GM19395 (cell line): ENCODE data around the gene ARHGAP10.
"Not testable (repeated sequence)": the region's sequence is repeated elsewhere in the genome, so short reads cannot be mapped to it uniquely, and the experiment has no call there.

Experiments used
- ATAC-seq: cut with Tn5 transposase; IDR thresholded peaks from one replicate; pipeline ENCODE4 v1.9.1; 2021; ENCODE audit warnings: mild to moderate bottlenecking, moderate library complexity; ENCODE audit not compliant: unreplicated experiment

ARHGAP10 gene

DNA sequence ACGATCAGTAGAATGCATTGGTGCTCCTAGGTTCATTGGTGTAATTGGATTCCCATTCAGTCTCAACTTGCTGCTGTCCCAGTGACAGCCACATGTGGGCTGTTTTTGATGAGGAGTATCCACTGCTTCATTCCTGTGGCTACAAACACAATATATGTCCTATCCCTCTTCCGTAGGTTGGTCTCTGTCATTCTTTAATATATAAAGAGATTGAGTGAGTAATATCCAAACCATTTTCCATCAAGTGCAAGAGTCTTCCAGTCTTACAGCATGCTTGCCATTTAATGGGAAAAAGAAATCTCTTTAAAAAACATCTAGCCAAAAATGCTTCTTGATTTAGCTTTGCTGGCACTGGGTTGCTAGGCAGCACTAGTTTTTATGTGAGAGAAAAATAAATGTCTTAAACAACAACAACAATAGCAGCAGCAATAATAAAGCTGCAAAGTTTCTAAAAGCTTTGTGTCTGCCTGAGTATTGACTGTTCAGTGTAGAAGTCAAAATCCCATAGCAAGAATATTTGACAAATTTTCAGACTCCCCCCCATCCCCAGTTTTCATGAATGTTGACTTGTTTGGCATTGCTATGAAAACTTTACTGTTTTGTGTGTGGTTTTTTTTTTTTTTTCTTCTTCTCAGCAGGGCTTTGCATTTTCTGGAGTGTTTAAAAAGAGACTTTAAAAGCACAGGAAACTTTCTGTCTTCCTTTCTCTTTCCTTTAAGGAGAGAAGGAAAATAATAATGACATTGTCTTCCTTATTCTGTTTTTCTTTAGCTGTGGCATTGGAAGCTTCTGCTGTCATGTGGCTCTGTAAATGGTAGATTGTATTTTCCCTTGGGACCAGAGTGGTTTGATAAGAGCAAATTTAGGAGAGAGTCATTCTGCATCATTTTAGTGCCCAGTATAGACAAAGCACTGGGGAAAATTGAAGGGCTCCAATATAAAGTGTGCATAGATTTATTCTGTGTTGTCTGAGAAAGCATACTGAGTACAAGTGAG lies 244.3 kb downstream of the ARHGAP10 start:
- no peak for ATAC-seq

DNA sequence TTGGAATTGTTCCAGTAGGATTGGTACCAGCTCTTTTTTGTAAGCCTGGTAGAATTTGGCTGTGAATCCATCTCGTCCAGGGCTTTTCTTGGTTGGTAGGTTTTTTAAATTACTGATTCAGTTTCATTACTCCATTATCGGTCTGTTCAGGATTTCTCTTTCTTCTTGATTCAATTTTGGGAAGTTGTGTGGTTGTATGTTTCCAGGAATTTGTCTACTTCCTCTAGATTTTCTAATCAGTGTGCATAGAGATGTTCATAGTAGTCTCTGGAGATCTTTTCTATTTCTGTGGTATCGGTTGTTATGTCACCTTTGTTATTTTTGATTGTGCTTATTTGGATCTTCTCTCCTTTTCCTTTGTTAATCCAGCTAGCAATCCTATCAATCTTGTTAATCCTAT lies 248.7 kb downstream of the ARHGAP10 start:
- no peak for ATAC-seq

DNA sequence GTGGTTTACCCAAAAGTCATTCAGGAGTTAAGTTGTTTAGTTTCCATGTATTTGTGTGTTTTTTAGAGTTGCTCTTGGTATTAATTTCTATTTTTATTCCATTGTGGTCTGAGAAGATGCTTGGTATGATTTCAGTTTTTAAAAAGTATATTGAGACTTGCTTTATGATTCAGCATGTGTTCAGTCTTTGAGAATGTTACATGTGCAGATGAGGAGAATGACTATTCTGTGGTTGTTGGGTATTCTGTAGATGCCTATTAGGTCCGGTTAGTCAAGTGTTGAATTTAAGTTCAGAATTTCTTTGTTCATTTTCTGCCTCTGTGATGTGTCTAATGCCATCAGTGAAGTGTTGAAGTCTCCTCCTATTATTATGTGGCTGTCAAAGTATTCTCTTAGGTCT lies 249.4 kb downstream of the ARHGAP10 start:
- ATAC-seq = peak; percentile 93

DNA sequence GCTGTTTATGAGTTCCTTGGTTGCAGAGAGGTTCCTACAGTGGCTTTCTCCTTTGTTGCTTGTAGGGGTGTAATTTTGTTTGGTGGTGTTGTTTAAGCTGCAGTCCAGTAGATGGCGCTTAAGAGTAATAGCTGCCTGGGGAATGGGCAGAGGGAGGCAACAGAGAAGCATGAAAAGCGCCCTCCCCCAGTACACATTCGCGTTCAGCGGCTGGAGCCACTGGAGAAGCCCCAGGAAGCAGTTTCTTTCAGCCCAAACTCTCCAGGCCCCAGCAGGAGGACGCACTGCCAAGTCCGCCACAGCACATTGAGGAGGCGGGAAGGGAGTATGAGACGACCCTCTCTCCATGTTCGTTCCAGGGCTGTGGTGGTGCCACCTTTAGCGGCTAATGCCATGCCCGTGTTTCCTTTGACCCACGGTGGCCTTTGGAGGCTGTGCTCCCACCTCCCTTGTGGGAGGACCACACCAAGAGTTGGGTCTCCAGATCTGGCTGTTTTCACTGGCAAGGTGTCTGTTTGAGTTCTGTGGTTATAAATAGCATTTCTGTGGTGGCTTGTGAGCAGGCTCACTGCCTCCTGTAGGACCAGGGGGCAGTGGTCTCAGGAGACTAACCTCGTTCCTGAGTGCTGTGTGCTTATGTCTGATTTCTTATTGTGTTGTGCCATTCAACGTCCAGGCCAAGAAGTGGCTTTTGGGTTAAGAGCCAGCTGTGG lies 252.3 kb downstream of the ARHGAP10 start:
- no peak for ATAC-seq

DNA sequence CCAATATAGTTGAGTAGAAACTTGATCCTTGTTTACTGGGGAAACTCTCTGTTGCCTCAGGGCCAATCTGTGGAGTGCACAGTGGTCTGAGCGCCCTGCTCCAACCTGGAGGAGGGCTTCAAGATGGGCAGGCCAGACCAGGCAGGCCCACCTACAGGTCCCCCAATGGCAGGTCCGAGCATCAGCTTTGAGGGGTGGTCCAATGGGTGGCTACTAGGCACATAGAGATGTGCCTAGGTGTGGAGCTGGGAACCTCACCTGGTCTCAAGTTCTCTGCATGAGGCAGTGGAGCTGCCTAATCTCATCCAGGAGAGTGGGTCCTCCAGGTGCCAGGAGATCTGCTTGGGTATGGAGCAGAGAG lies 252.9 kb downstream of the ARHGAP10 start:
- no peak for ATAC-seq

DNA sequence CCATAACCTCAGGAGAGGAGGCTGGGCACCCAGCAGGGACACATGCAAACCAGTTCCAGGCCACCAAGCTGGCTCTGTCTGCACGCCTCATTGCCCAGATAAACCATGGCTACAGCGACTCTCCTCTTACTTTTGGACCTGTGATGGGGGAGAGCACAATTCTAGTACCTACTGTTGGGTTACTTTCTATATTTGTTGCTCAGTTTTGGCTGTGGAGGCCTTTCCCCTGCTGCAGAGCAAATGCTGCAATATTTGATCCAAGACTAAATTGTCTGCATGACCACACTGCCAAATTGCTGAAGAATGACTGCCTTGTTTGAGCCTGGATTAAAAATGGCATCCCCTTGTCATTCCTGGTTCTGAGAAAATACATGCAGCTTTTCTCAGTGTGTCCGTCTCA lies 253.5 kb downstream of the ARHGAP10 start:
- no peak for ATAC-seq

DNA sequence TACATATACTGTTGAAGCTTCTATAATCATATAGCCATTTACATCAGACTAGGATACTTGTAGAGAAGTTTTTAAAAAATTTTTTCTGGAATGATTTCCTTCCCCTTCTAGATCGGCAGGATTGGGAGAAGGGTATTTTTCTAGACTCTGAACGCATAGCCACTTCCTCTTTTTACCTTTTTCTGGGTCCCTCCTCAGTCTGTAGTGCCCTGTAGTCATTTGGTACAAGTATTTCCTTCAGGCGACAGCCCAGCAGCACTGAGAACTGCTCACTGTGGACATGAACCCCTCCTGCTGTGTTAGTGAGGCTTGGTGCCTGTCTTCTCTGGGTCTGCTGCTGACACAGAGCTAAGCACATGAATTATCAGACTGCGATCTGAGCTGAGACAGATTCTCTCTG lies 255.4 kb downstream of the ARHGAP10 start:
- ATAC-seq = peak; percentile 82

DNA sequence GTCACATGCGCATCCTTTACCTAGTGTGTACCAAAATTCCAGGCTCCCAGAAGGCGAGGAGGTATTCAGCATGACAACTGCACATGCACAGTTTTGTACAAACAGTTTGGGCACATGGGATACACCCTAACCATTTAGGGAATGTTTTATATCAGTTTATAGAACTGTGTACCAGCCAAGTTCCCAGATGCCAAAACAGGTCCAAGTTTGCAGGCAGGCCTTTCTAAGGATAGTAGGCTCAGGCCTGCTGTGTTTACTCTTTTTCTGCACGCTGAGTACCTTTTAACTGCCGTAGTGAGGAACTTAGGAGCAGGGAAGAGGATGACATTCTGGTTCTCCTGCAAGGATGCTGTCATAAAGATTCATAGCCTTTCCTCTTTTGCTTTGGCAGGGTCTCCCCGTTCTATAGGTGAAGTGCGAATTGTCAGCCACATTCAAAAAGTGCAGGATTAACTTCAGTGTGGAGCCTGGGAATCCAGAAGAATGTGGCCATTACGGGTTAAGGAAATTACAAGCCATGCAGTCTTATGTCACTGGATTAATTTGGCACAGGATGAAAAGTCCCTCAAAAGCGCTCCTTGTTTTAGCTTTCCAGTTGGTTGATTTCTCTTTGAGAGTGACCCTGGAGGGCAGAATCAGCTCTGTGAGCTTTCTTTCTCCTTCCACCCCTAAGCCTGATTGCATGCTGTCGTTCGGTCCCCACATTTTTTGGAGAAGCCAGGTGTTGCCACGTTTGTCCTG lies 259.8 kb downstream of the ARHGAP10 start:
- no peak for ATAC-seq

DNA sequence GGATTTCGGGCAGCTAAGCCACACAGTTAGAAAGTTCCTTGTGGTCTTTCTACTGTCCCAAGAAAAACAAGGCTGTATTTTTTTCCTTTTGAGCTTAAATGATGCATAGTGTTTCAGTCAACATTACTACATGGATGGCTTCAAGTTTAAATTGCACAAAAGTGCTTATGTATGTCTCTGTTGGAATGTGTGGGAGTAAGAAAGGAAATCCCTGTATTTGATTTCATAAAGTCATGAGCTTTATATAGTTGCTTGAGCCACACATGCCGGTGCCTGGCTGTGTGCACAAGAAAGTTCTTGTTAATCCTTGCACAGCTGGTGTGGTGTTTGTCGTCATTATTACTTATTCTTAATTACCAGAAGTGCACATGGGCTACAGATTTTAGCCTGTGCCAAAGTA lies 262.2 kb downstream of the ARHGAP10 start:
- ATAC-seq = no peak

DNA sequence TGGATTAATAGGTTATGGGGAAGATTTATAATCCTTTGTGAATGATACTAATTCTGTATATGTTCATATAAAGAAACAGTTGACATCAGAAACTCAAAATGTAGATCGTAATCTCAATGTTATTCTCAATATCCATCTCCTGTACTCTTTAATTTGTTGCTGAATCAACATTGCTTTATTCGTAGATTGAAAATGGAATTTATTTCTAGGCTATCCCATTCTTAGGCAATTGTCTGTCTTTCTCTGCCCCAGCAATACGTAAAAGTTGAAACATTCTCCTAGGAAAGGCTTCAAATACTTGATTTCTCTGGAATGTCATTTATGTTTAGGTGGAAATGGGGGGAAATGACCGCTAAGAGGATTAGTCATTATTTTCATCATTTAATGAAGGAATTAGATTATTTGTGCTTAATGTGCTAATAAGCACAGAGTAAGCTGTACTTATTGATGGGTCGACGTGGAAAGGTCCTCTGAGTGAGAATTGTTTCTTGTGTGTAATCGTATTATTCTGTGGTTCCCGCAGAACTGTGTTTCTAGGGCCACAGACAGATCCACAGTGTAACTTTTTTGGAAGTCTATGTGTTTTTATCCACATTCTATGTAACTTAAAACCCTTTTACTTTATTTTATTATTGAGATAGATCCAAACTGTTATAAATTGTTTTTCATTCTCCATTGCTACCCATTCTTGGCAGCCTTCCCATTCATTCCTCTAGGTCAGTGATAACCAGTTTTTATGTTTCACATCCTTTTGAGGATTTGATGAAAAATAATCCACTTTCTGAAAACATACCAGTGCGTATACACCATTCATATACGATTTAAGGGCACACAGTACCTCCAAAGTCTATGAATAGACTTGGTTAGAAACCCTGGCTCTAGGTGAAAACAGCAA lies 262.9 kb downstream of the ARHGAP10 start:
- no peak for ATAC-seq

DNA sequence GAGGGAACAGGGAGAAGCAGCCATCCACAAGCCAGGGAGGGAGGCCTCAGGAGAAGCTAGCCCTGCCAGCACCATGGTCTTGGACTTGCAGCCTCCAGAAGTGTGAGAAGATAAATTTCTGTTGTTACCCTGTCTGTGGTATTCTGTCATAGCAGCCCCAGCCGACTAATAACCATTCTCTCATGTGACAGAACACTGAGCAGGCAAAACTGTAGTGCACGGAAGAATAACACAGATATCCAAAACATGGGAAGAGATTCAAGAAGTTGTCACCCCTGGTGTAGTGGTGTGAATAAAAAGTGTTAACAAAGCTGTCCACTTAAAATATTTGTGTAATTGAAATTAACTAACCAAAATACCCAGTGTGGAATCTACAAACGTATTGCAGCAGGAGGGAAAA lies 265.0 kb downstream of the ARHGAP10 start:
- no peak for ATAC-seq

DNA sequence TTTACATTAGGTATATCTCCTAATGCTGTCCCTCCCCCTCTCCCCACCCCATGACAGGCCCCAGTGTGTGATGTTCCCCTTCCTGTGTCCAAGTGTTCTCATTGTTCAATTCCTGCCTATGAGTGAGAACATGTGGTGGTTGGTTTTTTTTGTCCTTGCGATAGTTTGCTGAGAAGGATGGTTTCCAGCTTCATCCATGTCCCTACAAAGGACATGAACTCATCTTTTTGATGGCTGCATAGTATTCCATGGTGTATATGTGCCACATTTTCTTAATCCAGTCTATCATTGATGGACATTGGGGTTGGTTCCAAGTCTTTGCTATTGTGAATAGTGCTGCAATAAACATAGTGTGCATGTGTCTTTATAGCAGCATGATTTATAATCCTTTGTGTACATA lies 268.1 kb downstream of the ARHGAP10 start:
- not testable (repeated sequence) for ATAC-seq

DNA sequence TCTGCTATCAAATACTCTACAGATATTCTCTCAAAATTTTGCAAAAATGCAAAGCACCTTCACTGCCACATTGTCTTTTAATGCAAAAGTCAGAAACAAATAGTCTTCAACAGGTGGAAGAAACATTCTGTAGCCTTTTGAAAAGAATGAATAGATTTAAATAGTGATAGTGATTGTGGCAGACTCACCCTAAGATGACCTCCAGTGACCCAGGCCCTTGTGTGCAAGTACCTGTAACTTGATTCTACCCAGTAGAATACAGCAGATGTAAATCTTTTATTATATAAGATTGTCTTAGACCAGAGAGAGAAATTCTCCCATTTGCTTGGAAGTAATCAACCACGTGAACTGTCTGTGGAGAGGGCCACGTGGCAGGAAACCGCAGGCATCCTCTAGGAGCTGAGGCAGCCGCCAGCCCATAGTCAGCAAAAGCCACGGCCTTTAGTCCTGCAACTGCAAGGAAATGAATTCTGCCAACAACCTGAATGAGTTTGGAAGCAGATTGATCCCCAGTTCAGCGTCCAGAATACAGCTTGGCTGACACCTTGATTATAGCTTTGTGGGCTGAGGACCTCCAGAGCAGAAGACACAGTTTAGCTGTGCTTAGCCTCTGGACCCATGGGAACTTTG lies 272.5 kb downstream of the ARHGAP10 start:
- peak; percentile 49 for ATAC-seq

DNA sequence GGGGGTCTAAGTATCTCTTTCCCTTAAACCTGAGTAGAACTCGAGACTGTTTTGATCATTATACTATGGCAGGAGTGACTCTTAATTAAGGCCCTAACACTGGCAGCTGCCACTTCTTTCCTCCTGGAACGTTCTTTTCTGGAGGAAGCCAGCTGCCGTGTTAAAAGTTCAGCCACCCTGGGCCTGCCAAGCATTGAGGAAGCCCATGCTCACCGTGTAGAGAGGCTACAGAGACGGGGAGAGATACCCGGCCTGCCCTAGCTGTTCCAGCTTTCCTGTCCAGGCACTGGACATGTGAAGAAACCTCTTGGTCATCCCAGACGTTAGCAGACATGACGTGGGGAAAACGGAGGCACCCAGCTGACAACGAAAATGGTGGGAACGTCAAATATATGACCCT lies 274.1 kb downstream of the ARHGAP10 start:
- no peak for ATAC-seq

DNA sequence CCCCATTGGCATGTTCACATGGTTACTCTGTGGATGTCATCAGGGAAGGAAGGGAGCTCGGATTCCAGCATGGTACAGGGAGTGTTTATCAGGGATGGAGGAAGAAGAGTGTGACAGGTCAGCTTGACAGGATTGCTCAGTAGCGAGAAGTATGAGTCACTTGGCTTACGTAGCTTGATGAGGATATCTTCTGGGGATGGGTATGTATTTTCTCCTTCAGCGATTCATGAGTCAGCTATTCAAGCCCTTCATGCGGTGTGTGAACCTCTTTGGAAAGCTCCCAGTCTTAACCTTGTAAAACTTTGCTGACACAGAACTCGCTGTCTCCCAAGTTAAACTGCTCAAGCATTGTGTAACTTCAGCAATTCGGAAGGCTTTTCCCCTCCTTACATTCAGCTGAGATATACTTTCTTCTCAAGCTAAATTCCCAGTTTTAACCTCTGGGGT lies 275.4 kb downstream of the ARHGAP10 start:
- peak; percentile 41 for ATAC-seq

DNA sequence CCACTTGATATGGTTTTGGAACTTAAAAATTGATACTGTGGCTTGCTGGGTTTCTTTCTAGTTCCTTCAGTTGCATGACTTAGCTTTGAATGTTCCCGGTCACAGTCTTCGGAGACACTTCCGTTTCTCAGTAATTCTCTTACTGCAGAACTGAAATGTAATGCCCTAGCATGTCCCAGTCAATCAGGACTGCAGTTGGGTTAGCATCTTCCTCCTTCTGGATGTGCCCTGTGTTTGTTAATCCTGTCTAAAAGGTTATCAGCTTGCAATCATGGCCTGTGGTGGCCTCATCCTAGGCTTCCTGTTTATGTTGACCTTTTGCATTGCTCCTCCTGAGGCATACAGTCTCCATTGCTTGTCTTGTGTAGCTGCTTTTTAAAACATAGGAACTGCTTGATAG lies 275.9 kb downstream of the ARHGAP10 start:
- peak; percentile 60 for ATAC-seq

DNA sequence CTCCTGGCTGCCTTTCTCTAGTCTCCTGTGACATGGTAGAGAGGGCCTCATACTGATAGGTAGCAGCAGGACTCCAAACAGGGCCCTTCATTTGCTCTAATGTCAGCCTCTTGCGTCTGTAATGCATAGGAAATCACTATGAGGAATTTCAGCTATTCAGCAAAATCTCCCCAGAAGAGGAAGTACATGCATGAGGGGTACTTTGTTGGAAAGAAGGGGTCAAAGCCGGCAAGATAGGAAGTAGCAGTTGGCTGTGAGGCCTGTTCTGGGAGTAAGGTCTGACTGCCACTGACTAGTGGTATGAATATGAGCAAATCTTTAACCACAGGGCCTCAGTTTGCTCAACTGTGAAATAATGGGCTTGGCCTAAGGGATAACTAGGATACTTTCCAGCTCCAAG lies 283.2 kb downstream of the ARHGAP10 start:
- peak; percentile 50 for ATAC-seq

DNA sequence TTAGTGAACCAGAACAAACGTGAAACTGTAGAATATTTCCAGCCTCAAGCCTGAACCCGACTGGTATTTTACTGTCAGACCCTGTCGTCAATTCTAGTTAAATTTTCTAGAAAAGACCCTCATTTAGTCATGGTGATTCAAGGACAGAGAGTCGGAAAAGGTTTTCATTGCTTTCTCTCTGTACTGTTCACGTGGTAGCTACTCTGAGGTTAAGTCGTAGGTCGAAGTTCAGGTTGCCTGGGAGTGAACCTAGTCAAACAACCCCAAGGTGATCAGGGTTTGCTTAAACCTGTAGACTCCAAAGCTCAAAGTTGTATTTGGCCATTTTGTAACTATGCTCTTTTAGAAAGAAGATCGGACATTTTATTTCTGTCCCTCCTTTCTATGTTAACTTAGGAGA lies 283.6 kb downstream of the ARHGAP10 start:
- no peak for ATAC-seq

DNA sequence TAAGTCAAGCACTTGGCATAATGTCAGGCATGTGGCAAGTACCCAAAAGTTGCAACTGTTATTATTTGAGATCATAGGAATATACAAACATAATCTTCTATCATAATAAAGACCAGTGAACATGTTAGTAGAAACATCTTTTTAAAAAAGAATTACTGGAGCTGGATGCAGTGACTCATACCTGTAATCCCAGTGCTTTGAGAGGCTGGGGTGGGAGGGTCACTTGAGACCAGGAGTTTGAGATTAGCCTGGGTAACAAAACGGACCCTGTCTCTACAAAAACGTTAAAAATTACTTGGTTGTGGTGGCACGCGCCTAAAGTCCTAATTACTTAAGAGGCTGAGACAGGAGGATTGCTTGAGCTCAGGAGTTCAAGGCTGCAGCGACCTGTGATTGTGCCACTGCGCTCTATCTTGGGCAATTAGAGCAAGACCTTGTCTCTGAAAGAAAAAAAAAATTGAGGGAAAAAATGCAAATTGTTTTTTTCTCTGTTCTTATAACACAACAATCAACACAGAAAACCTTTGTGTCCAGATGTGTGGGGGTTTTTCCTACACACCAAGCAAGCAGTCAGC lies 284.3 kb downstream of the ARHGAP10 start:
- ATAC-seq = no peak

DNA sequence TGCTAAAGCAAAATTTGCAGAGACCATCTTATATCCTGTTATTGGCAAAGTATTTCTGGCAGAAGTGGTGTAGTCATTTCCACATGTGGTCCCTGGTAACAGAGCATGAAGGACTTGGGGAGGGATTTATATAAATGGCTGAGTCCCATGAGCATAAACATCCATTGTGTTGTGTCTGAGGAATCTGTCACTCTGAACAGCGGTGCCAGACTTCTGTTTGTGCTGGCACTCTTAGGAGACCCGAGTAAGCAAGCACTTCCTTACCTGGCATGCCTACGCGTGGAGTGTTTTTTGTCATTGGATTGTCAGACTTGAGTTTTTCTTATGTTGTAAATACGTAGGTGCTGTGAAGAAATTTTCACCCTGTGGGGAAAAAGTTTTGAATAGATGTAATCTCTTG lies 285.9 kb downstream of the ARHGAP10 start:
- ATAC-seq = no peak
